HG03060 (cell line): ENCODE measurements around the gene TOPAZ1.
A peak's percentile ranks its signal among the peaks of the same experiment; 100 is the strongest.
"Not testable (repeated sequence)": the region's sequence is repeated elsewhere in the genome, so short reads cannot be mapped to it uniquely, and the experiment has no call there.

Experiments used
- ATAC-seq: cut with Tn5 transposase; IDR thresholded peaks from one replicate; pipeline ENCODE4 v1.9.1; 2021; ENCODE audit warnings: low read depth, moderate number of reproducible peaks; ENCODE audit not compliant: unreplicated experiment

Gene TOPAZ1

DNA sequence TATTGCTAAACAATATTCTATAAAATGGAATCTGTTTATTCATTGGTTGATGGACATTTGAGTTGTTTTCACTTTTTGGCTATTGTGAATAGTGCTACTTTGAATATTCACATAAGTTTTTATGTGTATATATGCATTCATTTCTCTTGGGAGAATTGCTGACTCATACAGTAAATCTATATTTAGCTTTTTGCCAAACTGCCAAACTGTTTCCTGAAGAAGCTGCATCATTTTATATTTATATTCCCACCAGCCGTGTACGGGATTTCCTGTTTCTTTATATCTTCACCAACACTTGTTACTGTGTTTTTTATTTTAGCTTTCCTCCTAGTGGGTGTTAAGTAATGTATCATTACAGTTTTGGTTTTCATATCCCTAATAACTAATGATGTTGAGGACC is 84.3 kb downstream of the TOPAZ1 start:
- no peak for ATAC-seq

DNA sequence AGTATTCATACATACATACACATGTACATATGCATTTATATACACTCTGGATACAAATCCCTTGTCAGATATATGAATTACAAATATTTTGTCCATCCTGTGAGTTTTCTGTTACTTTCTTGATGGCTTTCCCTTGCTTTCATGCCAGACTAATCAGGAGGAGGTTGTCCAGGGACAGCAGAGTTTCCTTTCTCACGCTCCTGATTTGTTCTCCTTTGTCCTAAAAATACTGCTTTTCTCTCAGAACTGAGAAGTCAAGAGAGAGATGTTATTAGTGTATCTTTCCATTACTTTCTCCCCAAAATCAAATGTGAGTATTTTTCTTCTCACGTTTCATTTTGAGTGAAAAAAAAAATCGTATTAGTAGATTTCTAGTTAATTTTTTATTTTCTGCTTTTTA is 84.8 kb downstream of the TOPAZ1 start:
- ATAC-seq, result no peak

DNA sequence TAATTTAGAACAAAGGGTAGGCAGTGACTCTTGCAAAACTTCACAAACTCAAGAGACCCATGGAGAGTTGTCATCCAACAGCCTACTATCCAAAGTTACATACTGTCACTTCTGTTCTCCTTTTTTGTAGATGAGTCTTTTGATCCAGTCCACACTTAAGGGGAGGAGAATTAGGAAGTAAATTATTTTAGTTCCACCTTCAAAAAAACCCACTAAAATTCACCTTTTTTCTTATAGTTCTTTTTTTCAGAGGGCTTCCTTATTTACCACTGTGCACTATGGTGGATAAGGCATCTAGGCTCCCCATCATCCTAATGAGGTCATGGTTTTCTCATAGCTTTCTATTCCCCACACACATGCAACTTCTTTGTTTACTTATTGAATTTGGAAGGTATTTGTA is 88.3 kb downstream of the TOPAZ1 start:
- ATAC-seq, result no peak

DNA sequence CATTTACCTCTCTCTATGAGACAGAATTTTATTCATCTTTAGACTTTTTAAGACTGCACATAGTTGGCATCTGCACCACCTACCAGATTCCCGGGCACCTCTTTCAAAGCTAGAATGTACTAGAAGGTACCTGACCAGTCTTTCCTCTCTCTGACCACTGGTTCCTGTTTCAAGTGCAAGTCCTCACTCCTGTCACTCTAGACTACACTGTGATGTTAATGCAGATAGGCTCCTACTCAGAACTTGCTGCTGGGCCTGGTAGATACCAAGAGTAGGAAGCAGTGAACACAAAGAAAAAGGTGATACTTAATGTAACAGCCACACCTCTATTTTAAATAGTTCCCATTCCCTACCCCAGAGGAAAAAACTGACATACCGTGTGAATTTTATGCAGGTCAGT is 88.8 kb downstream of the TOPAZ1 start:
- ATAC-seq, result no peak

DNA sequence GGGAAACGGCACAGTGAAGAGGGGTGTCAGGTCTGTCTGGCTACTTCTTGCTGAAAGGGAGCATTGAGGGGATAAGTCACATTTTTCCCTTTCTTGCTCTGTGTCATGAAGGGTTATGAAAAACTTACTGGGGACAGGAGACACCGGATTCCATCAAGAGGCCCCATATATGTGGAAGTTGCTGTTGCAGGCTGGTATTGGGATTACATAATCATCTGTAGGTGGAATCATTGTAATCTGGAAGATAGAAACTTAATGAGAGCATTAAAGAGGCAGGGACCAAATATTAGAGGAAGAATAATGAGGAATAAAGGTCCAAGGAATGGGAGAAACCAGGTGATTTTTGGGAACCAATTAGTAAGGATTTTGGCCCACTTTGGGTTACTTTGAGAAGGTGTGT is 92.6 kb downstream of the TOPAZ1 start:
- no peak for ATAC-seq

DNA sequence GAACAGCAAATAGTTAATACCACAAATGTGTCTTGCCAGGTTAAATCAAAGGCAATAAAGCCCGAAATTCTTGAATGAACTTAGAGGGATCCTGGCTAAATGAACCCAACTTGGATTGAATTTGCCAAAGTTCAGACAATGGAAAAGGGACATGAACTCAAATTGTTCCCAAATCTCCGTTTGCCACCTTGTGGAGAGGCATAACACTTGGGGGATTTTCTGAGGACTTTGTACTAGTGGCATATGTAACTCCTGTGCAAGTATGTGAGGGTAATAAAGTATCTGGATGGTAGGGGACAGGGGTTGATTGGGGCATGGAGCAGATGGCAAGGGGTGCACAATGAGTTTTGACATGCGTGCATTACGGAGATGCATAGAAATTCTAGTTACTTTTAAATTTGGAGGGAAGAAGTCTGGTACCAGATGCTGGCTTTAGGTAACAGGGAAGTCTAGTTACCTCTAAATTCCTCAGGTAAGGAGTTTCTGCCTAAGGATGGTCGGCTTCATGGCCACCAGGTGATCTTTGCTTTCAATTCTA is 95.6 kb downstream of the TOPAZ1 start:
- no peak for ATAC-seq

DNA sequence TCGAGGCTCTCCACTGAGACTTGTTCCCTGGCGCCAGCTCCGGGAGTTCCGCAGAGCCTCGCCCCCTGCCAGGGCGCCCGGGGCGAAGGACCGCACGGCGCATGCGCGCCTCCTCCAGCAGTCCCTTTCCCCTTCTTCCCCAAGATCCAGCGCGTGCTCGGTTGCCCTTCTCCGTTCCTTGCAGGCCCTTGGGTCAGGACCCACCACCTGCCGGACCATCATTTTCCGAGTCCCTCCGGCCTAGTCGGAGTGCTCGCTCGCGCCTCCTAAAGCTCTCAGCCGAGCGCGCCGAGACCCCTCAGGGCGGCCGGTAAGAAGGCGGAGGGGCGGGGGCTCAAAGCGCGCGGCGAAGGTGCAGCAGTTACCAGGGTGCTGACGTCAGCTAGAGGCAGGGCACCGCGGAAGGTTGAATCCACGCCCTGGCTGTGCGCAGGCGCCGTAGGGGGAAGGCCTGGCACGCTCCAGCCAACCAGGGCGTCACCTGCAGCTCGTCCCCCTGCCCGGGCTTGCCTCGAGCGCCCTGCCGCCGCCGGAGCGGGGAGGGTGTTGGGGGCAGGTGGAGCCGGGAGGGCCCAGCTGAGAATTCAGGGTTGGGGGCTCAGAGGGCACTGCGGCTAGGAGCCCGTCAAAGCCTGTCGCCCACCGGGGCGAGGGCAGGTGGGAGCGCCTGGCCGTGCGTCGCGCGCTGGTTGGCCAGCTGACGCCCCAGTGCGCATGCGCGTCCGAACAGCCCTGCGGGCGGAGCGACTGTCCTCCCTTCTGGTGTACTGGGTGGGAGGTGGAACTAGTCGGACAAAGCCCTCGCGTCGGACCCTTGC is 96.5 kb downstream of the TOPAZ1 start, which contains the start of gene TCAIM:
Gene TCAIM, plus strand, starts transcription at position 757 of the 818 bp plus-strand sequence. CDS start 16,017 bp downstream, outside the sequence.
- peak; percentile 72 for ATAC-seq

DNA sequence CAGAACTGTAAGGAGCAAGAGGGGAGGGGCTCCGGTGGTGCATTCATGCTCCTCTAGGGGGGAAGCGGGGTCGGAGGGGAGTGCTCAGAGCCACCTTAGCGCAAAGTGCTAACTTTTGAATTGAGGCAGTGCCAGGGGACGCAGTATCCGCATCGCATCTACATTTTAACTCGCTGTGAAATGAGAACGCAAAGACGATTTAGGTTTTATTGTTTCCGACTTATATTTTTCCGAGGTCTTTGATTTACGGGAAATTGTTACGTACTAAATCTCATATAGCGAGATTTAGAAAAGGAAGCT is 97.1 kb downstream of the TOPAZ1 start:
- ATAC-seq, result no peak

DNA sequence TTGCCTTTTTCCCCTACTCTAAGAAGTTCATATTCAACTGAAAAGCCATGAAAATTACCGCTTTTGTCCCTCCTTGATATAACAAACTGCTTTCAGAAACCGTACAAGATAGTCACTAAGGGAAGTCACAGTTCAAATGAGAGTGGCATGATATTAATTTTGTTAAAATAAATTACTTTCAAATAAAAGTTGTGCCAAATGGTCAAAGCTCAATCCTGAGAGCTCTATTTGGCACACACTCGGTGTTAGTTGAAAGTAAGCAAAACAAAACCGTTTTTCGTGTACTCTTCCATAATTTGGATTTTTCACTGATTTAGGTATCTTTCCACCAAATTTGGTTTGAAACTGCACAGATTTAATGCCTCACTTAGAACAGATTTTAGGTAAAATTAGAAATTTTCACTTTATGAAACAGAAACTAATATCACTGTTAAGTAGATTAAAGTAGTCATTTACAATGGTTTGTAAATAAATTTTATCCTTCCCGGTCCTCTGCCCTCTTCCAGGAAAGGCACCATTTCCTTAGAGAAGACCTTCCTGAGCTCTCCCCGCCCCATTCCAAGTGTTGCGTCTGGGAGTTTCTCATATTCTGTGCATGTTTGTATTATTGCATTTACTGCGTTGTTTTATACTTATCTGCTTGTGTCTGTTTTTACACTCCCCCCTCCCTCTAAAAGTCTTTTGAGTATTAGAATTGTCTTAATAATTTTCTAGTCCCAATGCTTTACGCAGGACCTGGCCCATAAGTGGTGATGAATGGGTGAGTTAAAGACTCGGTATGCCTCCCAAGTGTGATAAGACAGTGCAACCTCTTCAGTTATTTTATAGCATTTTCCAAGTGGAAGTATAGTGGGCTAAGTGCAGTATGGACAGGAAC is 97.7 kb downstream of the TOPAZ1 start:
- ATAC-seq, result no peak

DNA sequence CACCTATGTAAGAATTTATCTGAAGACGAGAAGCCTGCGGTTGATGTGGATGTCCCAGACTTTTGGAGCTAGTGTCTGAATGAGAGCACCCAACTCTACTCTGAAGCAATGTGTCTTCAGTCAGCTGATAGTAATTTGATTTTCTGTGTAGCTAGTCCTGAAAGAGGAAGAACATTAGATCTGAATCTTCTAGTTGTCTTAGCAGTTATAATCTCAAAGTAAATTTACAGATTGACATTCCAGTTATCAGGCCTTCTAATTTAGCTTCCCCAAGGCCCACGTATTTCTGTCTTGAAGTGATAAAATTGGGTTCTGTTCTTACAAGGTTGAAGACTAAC is 98.3 kb downstream of the TOPAZ1 start:
- ATAC-seq, result no peak

DNA sequence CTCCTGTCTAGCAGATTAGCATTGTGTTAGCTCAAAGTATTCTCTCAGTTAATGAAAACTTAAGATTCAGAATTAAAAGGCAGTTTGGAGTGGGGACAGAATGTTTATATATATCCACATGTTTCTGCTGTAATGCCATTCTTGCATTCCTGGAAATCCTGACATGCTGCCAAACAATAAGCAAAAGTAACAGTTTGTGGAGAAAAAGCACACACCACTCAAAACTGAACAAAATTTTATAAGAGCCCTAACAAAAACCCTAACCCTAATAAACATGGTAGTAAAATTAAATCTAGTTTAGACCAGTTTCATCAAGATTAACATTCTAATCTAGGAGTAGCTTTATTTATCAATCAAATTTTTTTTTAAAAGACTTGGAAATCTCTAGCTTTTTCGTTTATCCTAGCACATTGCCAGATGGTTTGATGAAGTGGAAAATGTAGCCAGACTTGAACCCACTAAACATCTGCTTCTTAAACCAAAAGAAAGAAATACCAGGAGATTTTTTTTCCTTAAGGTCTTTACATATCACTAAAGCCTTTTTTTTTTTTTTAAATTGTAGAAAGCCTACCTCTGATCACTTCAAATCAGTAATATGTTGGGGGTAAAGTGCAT is 100.6 kb downstream of the TOPAZ1 start:
- no peak for ATAC-seq

DNA sequence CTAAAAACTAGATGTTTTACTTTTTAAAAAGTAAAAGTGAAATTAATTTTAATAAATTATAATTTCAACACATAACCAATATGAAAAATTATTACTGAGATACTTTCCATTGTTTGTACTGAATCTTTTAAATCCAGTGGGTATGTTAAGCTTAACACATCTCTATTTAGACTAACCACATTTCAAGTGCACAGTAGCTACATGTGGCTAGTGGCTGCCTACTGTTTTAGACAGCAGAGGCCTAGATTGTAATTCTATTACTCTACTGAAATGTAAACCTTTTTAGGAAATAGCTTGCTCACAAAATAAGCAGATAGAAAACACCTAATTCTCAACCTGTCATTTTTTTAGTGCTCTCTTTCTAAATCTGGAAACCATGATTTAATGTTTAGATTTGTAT is 101.7 kb downstream of the TOPAZ1 start:
- no peak for ATAC-seq

DNA sequence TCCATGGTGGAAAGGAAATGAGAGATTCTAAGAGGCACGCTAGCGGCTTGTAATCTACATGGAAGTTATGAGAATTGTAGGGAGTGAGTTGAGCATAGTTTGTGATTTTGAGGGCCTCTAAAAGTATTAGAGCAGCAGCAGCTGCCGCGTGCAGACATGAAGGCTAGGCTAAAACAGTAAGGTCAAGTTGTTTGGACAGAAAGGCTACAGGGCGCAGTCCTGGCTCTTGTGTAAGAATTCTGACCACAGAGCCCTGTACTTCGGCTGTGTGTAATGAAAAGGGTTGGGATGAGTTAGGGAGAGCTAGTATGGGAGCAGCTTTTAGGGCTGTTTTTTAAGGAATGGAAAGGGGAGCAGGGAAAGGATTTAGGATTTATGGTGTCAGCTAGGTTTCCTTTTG is 104.9 kb downstream of the TOPAZ1 start:
- not testable (repeated sequence) for ATAC-seq

DNA sequence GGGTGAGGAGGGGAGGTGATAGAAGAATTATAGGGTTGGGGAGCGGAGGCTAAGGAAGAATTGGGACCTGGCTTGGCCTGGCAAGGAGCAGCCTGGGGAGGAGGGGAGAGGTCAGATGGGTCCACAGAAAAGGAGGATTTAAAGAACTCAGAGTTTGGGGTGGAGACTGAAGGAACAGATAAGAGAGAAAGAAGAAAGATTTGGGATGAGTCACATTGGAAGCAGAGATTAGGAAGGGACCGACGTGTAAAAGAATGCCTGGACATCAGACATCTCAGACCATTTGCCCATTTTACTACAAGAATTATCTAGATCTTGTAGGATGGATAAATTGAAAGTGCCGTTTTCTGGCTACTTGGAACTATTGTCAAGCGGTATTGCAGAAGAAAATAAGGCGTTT is 107.3 kb downstream of the TOPAZ1 start:
- no peak for ATAC-seq

DNA sequence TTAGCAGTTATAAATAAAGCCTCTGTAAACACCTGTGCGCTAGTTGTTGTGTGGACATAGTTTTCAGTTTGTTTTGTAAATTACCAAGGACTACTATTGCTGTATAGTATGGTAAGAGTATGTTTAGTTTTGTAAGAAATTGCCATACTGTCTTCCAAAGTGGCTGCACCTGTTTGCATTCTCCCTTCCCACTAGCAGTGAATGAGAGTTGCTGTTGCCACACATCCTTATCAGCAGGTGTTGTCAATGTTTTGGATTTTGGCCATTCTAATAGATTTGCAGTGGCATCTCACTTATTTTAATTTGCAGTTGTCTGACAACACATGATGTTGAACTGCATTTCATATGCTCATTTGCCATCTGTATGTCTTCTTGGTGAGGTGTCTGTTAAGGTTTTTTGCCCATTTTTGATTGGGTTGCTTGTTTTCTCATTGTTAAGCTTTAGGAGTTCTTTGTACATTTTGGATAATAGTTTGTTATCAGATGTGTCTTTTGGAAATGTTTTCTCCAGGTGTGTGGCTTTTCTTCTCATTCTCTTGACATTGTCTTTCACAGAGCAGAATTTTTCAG is 111.8 kb downstream of the TOPAZ1 start:
- no peak for ATAC-seq

DNA sequence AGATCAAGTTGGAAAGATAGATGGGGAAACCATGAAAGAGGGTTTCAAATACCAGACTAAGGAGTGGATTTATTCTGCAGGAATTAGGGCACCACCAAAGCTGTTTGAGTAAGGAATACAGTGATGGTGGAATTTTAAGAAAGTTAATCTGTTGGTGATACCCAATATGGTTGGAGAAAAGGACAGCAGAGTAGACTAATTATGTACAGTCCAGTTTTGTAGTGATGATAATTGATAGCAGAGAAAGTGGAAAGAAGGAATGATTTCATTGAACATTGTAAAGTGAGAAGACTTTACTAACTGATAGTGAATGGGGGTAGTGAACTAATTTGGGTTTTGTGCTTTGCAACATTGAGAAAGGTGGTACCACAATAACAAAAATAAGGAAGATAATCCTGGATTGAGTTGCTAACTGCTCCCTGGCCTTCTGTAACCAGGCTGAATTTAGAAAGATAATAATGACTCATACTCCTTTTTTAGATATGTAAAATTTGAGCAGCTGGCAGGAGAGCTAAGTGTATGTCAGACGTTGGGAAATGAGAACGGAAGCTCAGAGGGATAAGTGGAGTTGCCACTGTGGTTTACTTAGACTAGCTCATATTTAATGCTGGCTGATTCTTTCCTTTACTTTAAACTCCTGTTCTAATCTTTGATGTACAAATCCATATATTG is 113.8 kb downstream of the TOPAZ1 start:
- ATAC-seq, result no peak

DNA sequence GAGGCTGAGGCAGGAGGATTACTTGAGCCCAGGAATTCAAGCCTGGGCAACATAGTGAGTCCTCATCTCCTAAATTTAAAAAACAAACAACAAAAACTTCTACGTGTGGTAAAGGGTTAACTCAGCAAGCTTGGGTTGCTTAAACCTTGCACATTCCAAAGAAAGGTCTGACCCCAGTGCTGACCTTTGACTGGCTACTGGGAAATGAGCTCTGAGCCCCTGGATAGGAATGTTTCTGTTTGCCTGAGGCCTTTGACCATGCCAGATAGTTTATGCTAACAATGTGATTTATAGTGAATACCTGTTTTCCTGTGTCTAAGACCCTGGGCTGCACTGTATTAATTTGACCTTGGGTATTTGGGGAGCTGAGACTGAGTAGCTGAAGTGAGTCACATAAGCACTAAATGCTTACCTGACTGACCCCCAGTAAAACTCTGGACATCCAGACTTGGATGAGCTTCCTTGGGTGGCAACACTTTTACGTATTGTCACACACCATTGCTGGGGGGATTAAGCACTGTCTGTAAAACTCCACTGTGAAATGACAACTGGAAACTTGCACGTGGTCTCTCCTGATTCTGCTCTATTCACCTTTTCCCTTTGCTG is 117.6 kb downstream of the TOPAZ1 start:
- no peak for ATAC-seq

DNA sequence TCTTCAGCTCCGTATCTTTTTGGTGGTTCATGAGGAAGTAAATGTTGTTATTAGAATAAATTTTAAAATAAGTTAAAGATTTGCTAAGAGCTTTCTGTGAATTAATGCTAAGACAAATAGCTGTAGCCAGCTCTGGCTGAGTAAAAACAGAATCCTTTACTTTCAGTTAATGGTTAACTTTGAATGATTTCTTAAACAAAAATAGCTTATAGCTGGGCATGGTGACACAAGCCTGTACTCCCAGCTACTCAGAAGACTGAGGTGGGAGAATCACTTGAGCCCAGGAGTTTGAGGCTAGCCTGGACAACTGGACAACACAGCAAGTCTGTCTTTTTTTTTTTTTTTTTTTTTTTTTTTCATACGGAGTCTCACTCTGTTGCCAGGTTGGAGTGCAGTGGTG is 121.9 kb downstream of the TOPAZ1 start:
- ATAC-seq, result peak; percentile 47

DNA sequence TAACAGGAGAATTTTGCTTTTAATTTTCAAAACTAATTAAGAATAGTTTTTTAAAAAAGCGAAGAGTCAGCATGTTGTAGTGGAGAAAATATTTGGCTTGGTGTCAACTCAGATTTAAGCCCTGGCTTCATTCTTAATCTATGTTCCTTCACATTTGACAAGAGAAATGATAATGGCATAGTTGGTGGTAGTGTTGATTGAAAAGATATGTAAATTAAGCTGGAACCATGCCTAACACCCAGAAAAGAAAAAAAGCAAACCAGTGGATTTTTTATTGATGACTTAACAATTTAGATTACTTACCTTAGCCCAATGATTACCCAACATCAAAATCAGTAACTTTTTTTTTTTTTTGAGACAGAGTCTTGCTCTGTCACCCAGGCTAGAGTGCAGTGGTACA is 124.3 kb downstream of the TOPAZ1 start:
- ATAC-seq, result no peak

DNA sequence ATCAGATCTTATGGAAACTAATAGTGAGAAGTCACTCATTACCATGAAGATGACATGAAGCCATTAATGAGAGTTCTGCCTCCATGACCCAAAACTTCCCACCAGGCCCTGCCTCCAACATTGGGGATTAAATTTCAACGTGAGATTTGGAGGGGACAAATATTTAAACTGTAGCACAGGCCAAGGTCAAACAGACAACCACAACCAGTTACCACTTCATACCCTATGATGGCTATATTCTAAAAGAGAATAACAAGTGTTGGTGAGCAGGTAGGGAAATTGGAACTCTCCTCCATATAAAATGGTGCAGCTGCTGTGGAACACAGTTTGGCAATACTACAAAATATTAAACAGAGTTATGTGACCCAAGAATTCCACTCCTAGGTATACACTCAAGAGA is 133.8 kb downstream of the TOPAZ1 start:
- ATAC-seq, result no peak
